BJ (cell line): ENCODE results near the gene FN1. TPM values are rescaled to one million over a fixed set of nuclear protein-coding genes. Genes with fewer than 3 reads are reported as not detected.

Experiments used
- CTCF ChIA-PET: fragments of 350-600 bp; formaldehyde crosslinking; extraction: SDS; loops from one replicate; lab custom pipeline; 2021; ENCODE audit warnings: antibody characterized with exemption, inconsistent platforms; lab: Yijun Ruan, JAX
- POLR2A ChIA-PET: fragments of 300-600 bp; sonication (Branson Sonifier 250); formaldehyde crosslinking; extraction: SDS; loops from one replicate; lab custom pipeline; 2021; ENCODE audit warnings: antibody characterized with exemption; lab: Charles Lee
- DNase-seq: peaks from one replicate; pipeline ENCODE4 v3.0.0-alpha.2; 2011; ENCODE audit warnings: low read depth
- H3K27me3 ChIP-seq: 2 replicates; pipeline ENCODE4 v1.6.0; 2011; ENCODE audit warnings: low read length; ENCODE audit not compliant: control insufficient read depth, insufficient read depth
- H3K36me3 ChIP-seq: 2 replicates; pipeline ENCODE4 v1.5.1; 2011; ENCODE audit warnings: low read length; ENCODE audit not compliant: control insufficient read depth, insufficient read depth
- H3K4me3 ChIP-seq: 2 replicates; pipeline ENCODE4 v1.5.1; 2011; ENCODE audit warnings: low read depth, mild to moderate bottlenecking, control low read depth, low read length
- polyA plus RNA-seq: library from polyadenylated mRNA; depleted of rRNA; stranded (reverse); fragments of >200 nt; gene quantifications from 2 replicates; pipeline ENCODE4 v1.2.3, GENCODE V29; 2011
- TF ChIP-seq, protein P1 (sequence below): IDR thresholded peaks from 2 replicates; pipeline ENCODE4 v1.5.1; 2011; ENCODE audit warnings: low read depth, mild to moderate bottlenecking, control low read depth, inconsistent platforms, low read length, moderate library complexity; ENCODE audit not compliant: insufficient read depth

The FN1 gene
- polyA plus RNA-seq, 1 experiment = 5,814 TPM

GRCh38 chr2:215364157-215365155 is 71.4 kb downstream of the FN1 start:
- Histone ChIP-seq H3K27me3 (no peaks in the 10 kb centered on the region), H3K36me3 (peaks cover 35% of the 10 kb centered on the region), H3K4me3 (no peak overlapping the region)
- TF ChIP-seq, protein P1, sequence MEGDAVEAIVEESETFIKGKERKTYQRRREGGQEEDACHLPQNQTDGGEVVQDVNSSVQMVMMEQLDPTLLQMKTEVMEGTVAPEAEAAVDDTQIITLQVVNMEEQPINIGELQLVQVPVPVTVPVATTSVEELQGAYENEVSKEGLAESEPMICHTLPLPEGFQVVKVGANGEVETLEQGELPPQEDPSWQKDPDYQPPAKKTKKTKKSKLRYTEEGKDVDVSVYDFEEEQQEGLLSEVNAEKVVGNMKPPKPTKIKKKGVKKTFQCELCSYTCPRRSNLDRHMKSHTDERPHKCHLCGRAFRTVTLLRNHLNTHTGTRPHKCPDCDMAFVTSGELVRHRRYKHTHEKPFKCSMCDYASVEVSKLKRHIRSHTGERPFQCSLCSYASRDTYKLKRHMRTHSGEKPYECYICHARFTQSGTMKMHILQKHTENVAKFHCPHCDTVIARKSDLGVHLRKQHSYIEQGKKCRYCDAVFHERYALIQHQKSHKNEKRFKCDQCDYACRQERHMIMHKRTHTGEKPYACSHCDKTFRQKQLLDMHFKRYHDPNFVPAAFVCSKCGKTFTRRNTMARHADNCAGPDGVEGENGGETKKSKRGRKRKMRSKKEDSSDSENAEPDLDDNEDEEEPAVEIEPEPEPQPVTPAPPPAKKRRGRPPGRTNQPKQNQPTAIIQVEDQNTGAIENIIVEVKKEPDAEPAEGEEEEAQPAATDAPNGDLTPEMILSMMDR = no peak
- DNase-seq = no peak
- CTCF ChIA-PET = no interaction called here
- POLR2A ChIA-PET = no interaction called here

GRCh38 chr2:215363461-215364156 is 72.3 kb downstream of the FN1 start:
- no peak for DNase-seq
- CTCF ChIA-PET = no interaction called here

GRCh38 chr2:215363039-215363438 is 72.8 kb downstream of the FN1 start:
- no peak overlapping the region for H3K4me3 ChIP-seq
- CTCF ChIA-PET = no interaction called here
- DNase-seq = no peak

More at GRCh38 chr2:215363461-215364156, 72.3 kb downstream of the FN1 start:
- Histone ChIP-seq H3K27me3 (no peaks in the 10 kb centered on the region), H3K4me3 (no peak overlapping the region), H3K36me3 (peaks cover 34% of the 10 kb centered on the region)
- POLR2A ChIA-PET = no interaction called here
- TF ChIP-seq, protein P1 = no peak

GRCh38 chr2:215362562-215362904 is 73.3 kb downstream of the FN1 start:
- TF ChIP-seq, protein P1 = no peak
- ChIA-PET POLR2A (no interaction called here), CTCF (no interaction called here)
- no peak for DNase-seq
- H3K27me3 ChIP-seq = no peaks in the 10 kb centered on the region
- peaks cover 29% of the 10 kb centered on the region for H3K36me3 ChIP-seq
- no peak overlapping the region for H3K4me3 ChIP-seq

More at GRCh38 chr2:215363039-215363438, 72.8 kb downstream of the FN1 start:
- TF ChIP-seq, protein P1 = no peak
- Histone ChIP-seq H3K27me3 (no peaks in the 10 kb centered on the region), H3K36me3 (peaks cover 32% of the 10 kb centered on the region)
- POLR2A ChIA-PET = no interaction called here
